AG10803 (cell line): ENCODE data around the gene NAGA.

ENCODE experiments used
- DNase-seq: peaks from one replicate; pipeline ENCODE4 v3.0.0; 2010; ENCODE audit warnings: low read depth
- H3K4me3 ChIP-seq: 2 replicates; pipeline ENCODE4 v1.5.1; 2011; ENCODE audit warnings: mild to moderate bottlenecking, low read length, control low read depth
- TF ChIP-seq, protein P1 (sequence below): conservative IDR thresholded peaks from 2 replicates; pipeline ENCODE4 v1.5.1; 2011; ENCODE audit warnings: mild to moderate bottlenecking, low read length, control low read depth, inconsistent platforms

The NAGA gene

DNA sequence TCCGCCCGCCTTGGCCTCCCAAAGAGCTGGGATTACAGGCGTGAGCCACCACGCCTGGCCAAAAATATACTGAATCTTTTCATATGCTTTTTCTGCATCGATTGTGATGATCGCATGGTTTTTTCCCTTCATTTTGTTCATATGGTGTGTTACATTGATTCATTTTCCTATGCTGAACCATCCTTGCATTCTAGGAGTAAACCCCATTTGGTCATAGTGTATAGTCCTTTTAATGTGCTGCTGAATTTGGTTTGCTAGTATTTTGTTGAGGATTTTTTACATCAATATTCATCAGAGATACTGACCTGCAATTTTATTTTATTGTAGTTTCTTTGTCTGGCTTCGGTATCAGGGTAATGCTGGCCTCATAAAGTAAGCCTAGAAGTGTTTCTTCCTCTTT lies 59.8 kb downstream of the NAGA start:
- TF ChIP-seq, protein P1, sequence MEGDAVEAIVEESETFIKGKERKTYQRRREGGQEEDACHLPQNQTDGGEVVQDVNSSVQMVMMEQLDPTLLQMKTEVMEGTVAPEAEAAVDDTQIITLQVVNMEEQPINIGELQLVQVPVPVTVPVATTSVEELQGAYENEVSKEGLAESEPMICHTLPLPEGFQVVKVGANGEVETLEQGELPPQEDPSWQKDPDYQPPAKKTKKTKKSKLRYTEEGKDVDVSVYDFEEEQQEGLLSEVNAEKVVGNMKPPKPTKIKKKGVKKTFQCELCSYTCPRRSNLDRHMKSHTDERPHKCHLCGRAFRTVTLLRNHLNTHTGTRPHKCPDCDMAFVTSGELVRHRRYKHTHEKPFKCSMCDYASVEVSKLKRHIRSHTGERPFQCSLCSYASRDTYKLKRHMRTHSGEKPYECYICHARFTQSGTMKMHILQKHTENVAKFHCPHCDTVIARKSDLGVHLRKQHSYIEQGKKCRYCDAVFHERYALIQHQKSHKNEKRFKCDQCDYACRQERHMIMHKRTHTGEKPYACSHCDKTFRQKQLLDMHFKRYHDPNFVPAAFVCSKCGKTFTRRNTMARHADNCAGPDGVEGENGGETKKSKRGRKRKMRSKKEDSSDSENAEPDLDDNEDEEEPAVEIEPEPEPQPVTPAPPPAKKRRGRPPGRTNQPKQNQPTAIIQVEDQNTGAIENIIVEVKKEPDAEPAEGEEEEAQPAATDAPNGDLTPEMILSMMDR, result no peak
- H3K4me3 ChIP-seq, result no peak overlapping the region
- no peak for DNase-seq
